HCT116 (cell line): ENCODE data around the gene LMBRD1.

Experiments
- ATF3 ChIP-seq: IDR thresholded peaks from 2 replicates; pipeline ENCODE4 v1.6.1; 2012
- CTCF ChIP-seq, 3 experiments: fragments of 200-600 bp in 1 of 3; sonication (generic) in 1 of 3; IDR thresholded peaks in 2 of 3; conservative IDR thresholded peaks in 1 of 3; 2 replicates each; pipeline ENCODE4 v1.5.1; 2012 to 2017; ENCODE audit warnings: low read depth in 2 of 3, low read length in 2 of 3, antibody characterized with exemption in 1 of 3, borderline replicate concordance in 1 of 3, control low read depth in 1 of 3, mild to moderate bottlenecking in 1 of 3, mixed read lengths in 1 of 3, mixed run types in 1 of 3, moderate library complexity in 1 of 3; ENCODE audit not compliant: insufficient read depth in 1 of 3
- ELF1 ChIP-seq: IDR thresholded peaks from 2 replicates; pipeline ENCODE4 v1.6.1; 2012; ENCODE audit warnings: low read depth, borderline replicate concordance
- EZH2 ChIP-seq: fragments of 200-600 bp; sonication (generic); IDR thresholded peaks from 2 replicates; pipeline ENCODE4 v1.6.1; 2017; ENCODE audit warnings: antibody characterized with exemption, mixed run types
- EZH2phosphoT487 ChIP-seq: fragments of 200-600 bp; IDR thresholded peaks from 2 replicates; pipeline ENCODE4 v1.6.1; 2018; ENCODE audit warnings: antibody characterized with exemption, borderline replicate concordance
- JUND ChIP-seq: IDR thresholded peaks from 2 replicates; pipeline ENCODE4 v1.6.1; 2012
- MAX ChIP-seq: IDR thresholded peaks from 2 replicates; pipeline ENCODE4 v1.6.1; 2012
- POLR2A ChIP-seq: IDR thresholded peaks from 2 replicates; pipeline ENCODE4 v1.7.0; 2011; ENCODE audit warnings: borderline replicate concordance; ENCODE audit not compliant: insufficient read depth, insufficient read length; ENCODE audit errors: extremely low read depth
- POLR2AphosphoS5 ChIP-seq: IDR thresholded peaks from 2 replicates; pipeline ENCODE4 v1.6.1; 2011; ENCODE audit warnings: mild to moderate bottlenecking, low read depth, low read length, moderate library complexity
- SRF ChIP-seq: IDR thresholded peaks from 2 replicates; pipeline ENCODE4 v1.6.1; 2012; ENCODE audit warnings: low read depth
- ZBTB33 ChIP-seq: IDR thresholded peaks from 2 replicates; pipeline ENCODE4 v1.6.1; 2011; ENCODE audit warnings: mild to moderate bottlenecking, low read length, moderate library complexity; ENCODE audit not compliant: insufficient replicate concordance; ENCODE audit errors: extremely low read depth
- ZFX ChIP-seq: fragments of 450-650 bp; IDR thresholded peaks from 2 replicates; pipeline ENCODE4 v1.6.1; 2017
- ZNF274 ChIP-seq: fragments of 200-500 bp; sonication (Bioruptor generic); IDR thresholded peaks from 2 replicates; pipeline ENCODE4 v1.6.1; 2014; ENCODE audit warnings: mild to moderate bottlenecking, low read depth, low read length, inconsistent platforms

GRCh38 chr6:69696273-69696672 is 100.5 kb downstream of the LMBRD1 start:
- TF ChIP-seq EZH2 (no peak), POLR2A (no peak), POLR2AphosphoS5 (no peak), CTCF (IDR thresholded peaks at IDR 0.05 in 2 of 3, conservative IDR thresholded peaks at IDR 0.05 in 1 of 3; ENCODE audit: borderline replicate concordance in 1 of 3, insufficient read depth in 1 of 3, low read depth in 2 of 3, low read length in 2 of 3) (no peak), EZH2phosphoT487 (no peak), ZNF274 (no peak), ZFX (no peak), ZBTB33 (no peak), MAX (no peak), JUND (no peak), SRF (no peak), ELF1 (no peak), ATF3 (no peak)
